HepG2 (cell line): ENCODE data around the gene PTPN18. TPM values are rescaled to one million over a fixed set of nuclear protein-coding genes. Genes with fewer than 3 reads are reported as not detected.

Experiments
- ATRX ChIP-seq: sonication (generic); formaldehyde crosslinking; IDR thresholded peaks from 2 replicates; pipeline ENCODE4 v1.4.0; 2020; ENCODE audit warnings: missing genetic modification reagents, borderline replicate concordance
- HIVEP1 ChIP-seq: sonication (generic); formaldehyde crosslinking; IDR thresholded peaks from 2 replicates; pipeline ENCODE4 v1.4.0; 2020; ENCODE audit warnings: mild to moderate bottlenecking, missing genetic modification reagents
- POLR2AphosphoS5 ChIP-seq: IDR thresholded peaks from 2 replicates; pipeline ENCODE4 v1.6.1; 2012; ENCODE audit warnings: low read depth, low read length
- SOX13 ChIP-seq, 3 experiments: fragments of 450-650 bp in 1 of 3; sonication (generic) in 1 of 3; formaldehyde crosslinking in 1 of 3; IDR thresholded peaks in 2 of 3; conservative IDR thresholded peaks in 1 of 3; 2 replicates each; pipeline versions ENCODE4 v1.5.0 to v1.6.1; 2016 to 2020; ENCODE audit warnings: antibody characterized with exemption in 1 of 3, mild to moderate bottlenecking in 1 of 3, missing compliant biosample characterization in 1 of 3, missing genetic modification reagents in 1 of 3, moderate library complexity in 1 of 3
- SOX5 ChIP-seq: IDR thresholded peaks from 2 replicates; pipeline ENCODE4 v1.6.1; 2016; ENCODE audit warnings: borderline replicate concordance
- TBL1XR1 ChIP-seq: fragments of 150-350 bp; IDR thresholded peaks from 2 replicates; pipeline ENCODE4 v1.6.1; 2014; ENCODE audit warnings: borderline replicate concordance, low read length; ENCODE audit not compliant: partially characterized antibody
- TBX2 ChIP-seq: sonication (generic); formaldehyde crosslinking; IDR thresholded peaks from 2 replicates; pipeline ENCODE4 v1.5.0; 2020; ENCODE audit warnings: missing genetic modification reagents, mild to moderate bottlenecking, borderline replicate concordance
- TCF7L2 ChIP-seq: IDR thresholded peaks from 2 replicates; pipeline ENCODE4 v1.6.1; 2011; ENCODE audit warnings: mild to moderate bottlenecking, low read depth, low read length, moderate library complexity
- TSC22D2 ChIP-seq: sonication (generic); formaldehyde crosslinking; IDR thresholded peaks from 2 replicates; pipeline ENCODE4 v1.5.1; 2020; ENCODE audit warnings: missing genetic modification reagents, mild to moderate bottlenecking, borderline replicate concordance
- ZFP36 ChIP-seq: fragments of 150-350 bp; IDR thresholded peaks from 2 replicates; pipeline ENCODE4 v1.6.1; 2018; ENCODE audit warnings: borderline replicate concordance, low read length, low read depth; ENCODE audit not compliant: partially characterized antibody
- ZKSCAN1 ChIP-seq: fragments of 150-350 bp; IDR thresholded peaks from 2 replicates; pipeline ENCODE4 v1.6.1; 2014; ENCODE audit warnings: low read length
- ZNF263 ChIP-seq: sonication (generic); formaldehyde crosslinking; IDR thresholded peaks from 2 replicates; pipeline ENCODE4 v1.4.0; 2020; ENCODE audit warnings: missing genetic modification reagents
- ZNF570 ChIP-seq: sonication (generic); formaldehyde crosslinking; IDR thresholded peaks from 2 replicates; pipeline ENCODE4 v1.4.0; 2020; ENCODE audit warnings: mild to moderate bottlenecking, missing genetic modification reagents, borderline replicate concordance
- ZNF839 ChIP-seq: sonication (generic); formaldehyde crosslinking; IDR thresholded peaks from 2 replicates; pipeline ENCODE4 v1.4.0; 2020; ENCODE audit warnings: missing genetic modification reagents, mild to moderate bottlenecking, borderline replicate concordance
- ZSCAN21 ChIP-seq: sonication (generic); formaldehyde crosslinking; IDR thresholded peaks from 2 replicates; pipeline ENCODE4 v1.8.0; 2022; ENCODE audit warnings: mild to moderate bottlenecking, missing genetic modification reagents, moderate library complexity, borderline replicate concordance
- polyA plus RNA-seq, 8 experiments: library from polyadenylated mRNA; depleted of rRNA in 3 of 8; stranded (reverse) in 7 of 8; unstranded in 1 of 8; fragments of >200 nt; fragmentation: Illumina TruSeq in 4 of 8; extraction: Trizol in 4 of 8; gene quantifications; 2 replicates each; pipeline versions ENCODE4 v1.2.1 to v1.2.3, GENCODE V29; 2011 to 2016; ENCODE audit warnings: low read depth in 4 of 8, missing spikeins in 1 of 8, mixed read lengths in 1 of 8; ENCODE audit not compliant: insufficient read depth in 1 of 8
- total RNA-seq, 5 experiments: library from RNA; depleted of rRNA; stranded (reverse); fragments of >200 nt; fragmentation: Illumina TruSeq; extraction: Trizol; gene quantifications; 2 replicates each; pipeline ENCODE4 v1.2.3, GENCODE V29; 2016; ENCODE audit warnings: low read depth in 1 of 5
- TF ChIP-seq, protein P1 (sequence below): sonication (generic); formaldehyde crosslinking; IDR thresholded peaks from 2 replicates; pipeline ENCODE4 v1.4.0; 2020; ENCODE audit warnings: mild to moderate bottlenecking, missing genetic modification reagents
- TF ChIP-seq, protein P2 (sequence below): sonication (generic); formaldehyde crosslinking; IDR thresholded peaks from 2 replicates; pipeline ENCODE4 v1.5.1; 2020; ENCODE audit warnings: missing genetic modification reagents, mild to moderate bottlenecking, borderline replicate concordance
- TF ChIP-seq, protein P3 (sequence below): sonication (generic); formaldehyde crosslinking; IDR thresholded peaks from 2 replicates; pipeline ENCODE4 v1.4.0; 2020; ENCODE audit warnings: missing genetic modification reagents
- TF ChIP-seq, protein P4 (sequence below): sonication (generic); formaldehyde crosslinking; IDR thresholded peaks from 2 replicates; pipeline ENCODE4 v1.8.1; 2022; ENCODE audit warnings: low read depth, mild to moderate bottlenecking, missing genetic modification reagents
- TF ChIP-seq, protein P5 (sequence below): IDR thresholded peaks from 2 replicates; pipeline ENCODE4 v1.6.1; 2016; ENCODE audit warnings: control low read depth

The PTPN18 gene
- total and polyA plus RNA-seq, 2 of the 13 experiments (the other 11 are each of a cell fraction or from before 2014, with no cell fraction given): 14.8 to 39.6 TPM

DNA sequence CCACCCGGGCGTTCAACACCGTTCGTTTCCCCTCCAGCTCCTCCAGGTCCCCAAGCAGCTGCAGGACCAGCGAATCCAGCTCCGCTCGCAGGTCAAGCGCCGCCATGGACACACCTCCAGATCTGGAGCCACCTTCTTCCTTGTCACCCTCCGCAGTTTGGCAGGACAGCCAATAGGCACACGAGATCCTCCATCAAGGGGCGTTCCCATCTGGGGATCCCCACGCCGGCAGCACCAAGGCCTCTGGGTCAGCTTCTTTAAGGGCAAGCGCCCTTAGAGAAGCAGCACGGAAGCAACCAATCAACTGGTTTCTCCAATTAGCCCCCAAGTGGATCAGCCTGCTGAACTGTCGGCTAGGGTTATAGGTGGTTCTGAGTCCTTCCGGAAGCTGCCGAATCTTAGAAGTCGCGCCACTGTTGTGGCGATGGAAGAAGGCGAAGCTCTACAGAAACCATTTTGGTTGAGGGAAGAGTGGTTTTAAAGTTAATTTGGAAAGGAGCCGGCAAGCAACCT is 13.8 kb upstream of the PTPN18 start (continued):
- TF ChIP-seq, protein P1, sequence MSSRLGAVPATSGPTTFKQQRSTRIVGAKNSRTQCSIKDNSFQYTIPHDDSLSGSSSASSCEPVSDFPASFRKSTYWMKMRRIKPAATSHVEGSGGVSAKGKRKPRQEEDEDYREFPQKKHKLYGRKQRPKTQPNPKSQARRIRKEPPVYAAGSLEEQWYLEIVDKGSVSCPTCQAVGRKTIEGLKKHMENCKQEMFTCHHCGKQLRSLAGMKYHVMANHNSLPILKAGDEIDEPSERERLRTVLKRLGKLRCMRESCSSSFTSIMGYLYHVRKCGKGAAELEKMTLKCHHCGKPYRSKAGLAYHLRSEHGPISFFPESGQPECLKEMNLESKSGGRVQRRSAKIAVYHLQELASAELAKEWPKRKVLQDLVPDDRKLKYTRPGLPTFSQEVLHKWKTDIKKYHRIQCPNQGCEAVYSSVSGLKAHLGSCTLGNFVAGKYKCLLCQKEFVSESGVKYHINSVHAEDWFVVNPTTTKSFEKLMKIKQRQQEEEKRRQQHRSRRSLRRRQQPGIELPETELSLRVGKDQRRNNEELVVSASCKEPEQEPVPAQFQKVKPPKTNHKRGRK: no peak
- TF ChIP-seq TCF7L2 (no peak), POLR2AphosphoS5 (peak; percentile 82), ZKSCAN1 (no peak), ATRX (CRISPR knock-in tag) (no peak), SOX5 (CRISPR knock-in tag) (no peak), TBL1XR1 (no peak), ZSCAN21 (CRISPR knock-in tag) (no peak), ZNF839 (no peak), TSC22D2 (no peak), SOX13 (IDR thresholded peaks at IDR 0.05) (no peak), SOX13 (CRISPR knock-in tag; conservative IDR thresholded peaks at IDR 0.05 in 1 of 2, IDR thresholded peaks at IDR 0.05 in 1 of 2) (no peak), ZFP36 (no peak), HIVEP1 (CRISPR knock-in tag) (peak; percentile 65), ZNF570 (CRISPR knock-in tag) (no peak), TBX2 (CRISPR knock-in tag) (no peak), ZNF263 (CRISPR knock-in tag) (no peak)
- TF ChIP-seq, protein P2, sequence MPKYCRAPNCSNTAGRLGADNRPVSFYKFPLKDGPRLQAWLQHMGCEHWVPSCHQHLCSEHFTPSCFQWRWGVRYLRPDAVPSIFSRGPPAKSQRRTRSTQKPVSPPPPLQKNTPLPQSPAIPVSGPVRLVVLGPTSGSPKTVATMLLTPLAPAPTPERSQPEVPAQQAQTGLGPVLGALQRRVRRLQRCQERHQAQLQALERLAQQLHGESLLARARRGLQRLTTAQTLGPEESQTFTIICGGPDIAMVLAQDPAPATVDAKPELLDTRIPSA (CRISPR knock-in tag): no peak
- TF ChIP-seq, protein P3, sequence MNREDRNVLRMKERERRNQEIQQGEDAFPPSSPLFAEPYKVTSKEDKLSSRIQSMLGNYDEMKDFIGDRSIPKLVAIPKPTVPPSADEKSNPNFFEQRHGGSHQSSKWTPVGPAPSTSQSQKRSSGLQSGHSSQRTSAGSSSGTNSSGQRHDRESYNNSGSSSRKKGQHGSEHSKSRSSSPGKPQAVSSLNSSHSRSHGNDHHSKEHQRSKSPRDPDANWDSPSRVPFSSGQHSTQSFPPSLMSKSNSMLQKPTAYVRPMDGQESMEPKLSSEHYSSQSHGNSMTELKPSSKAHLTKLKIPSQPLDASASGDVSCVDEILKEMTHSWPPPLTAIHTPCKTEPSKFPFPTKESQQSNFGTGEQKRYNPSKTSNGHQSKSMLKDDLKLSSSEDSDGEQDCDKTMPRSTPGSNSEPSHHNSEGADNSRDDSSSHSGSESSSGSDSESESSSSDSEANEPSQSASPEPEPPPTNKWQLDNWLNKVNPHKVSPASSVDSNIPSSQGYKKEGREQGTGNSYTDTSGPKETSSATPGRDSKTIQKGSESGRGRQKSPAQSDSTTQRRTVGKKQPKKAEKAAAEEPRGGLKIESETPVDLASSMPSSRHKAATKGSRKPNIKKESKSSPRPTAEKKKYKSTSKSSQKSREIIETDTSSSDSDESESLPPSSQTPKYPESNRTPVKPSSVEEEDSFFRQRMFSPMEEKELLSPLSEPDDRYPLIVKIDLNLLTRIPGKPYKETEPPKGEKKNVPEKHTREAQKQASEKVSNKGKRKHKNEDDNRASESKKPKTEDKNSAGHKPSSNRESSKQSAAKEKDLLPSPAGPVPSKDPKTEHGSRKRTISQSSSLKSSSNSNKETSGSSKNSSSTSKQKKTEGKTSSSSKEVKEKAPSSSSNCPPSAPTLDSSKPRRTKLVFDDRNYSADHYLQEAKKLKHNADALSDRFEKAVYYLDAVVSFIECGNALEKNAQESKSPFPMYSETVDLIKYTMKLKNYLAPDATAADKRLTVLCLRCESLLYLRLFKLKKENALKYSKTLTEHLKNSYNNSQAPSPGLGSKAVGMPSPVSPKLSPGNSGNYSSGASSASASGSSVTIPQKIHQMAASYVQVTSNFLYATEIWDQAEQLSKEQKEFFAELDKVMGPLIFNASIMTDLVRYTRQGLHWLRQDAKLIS (CRISPR knock-in tag): no peak
- TF ChIP-seq, protein P4, sequence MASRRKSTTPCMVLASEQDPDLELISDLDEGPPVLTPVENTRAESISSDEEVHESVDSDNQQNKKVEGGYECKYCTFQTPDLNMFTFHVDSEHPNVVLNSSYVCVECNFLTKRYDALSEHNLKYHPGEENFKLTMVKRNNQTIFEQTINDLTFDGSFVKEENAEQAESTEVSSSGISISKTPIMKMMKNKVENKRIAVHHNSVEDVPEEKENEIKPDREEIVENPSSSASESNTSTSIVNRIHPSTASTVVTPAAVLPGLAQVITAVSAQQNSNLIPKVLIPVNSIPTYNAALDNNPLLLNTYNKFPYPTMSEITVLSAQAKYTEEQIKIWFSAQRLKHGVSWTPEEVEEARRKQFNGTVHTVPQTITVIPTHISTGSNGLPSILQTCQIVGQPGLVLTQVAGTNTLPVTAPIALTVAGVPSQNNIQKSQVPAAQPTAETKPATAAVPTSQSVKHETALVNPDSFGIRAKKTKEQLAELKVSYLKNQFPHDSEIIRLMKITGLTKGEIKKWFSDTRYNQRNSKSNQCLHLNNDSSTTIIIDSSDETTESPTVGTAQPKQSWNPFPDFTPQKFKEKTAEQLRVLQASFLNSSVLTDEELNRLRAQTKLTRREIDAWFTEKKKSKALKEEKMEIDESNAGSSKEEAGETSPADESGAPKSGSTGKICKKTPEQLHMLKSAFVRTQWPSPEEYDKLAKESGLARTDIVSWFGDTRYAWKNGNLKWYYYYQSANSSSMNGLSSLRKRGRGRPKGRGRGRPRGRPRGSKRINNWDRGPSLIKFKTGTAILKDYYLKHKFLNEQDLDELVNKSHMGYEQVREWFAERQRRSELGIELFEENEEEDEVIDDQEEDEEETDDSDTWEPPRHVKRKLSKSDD: no peak
- TF ChIP-seq, protein P5, sequence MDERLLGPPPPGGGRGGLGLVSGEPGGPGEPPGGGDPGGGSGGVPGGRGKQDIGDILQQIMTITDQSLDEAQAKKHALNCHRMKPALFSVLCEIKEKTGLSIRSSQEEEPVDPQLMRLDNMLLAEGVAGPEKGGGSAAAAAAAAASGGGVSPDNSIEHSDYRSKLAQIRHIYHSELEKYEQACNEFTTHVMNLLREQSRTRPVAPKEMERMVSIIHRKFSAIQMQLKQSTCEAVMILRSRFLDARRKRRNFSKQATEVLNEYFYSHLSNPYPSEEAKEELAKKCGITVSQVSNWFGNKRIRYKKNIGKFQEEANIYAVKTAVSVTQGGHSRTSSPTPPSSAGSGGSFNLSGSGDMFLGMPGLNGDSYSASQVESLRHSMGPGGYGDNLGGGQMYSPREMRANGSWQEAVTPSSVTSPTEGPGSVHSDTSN (CRISPR knock-in tag): 0 out of 2 replicates have a peak, but pooled peaks have one; percentile 26
